GM18870 (cell line): ENCODE measurements around the gene LCOR.

ENCODE experiments used
- ATAC-seq: cut with Tn5 transposase; IDR thresholded peaks from one replicate; pipeline ENCODE4 v1.9.1; 2021; ENCODE audit warnings: moderate library complexity; ENCODE audit not compliant: unreplicated experiment

LCOR gene

DNA sequence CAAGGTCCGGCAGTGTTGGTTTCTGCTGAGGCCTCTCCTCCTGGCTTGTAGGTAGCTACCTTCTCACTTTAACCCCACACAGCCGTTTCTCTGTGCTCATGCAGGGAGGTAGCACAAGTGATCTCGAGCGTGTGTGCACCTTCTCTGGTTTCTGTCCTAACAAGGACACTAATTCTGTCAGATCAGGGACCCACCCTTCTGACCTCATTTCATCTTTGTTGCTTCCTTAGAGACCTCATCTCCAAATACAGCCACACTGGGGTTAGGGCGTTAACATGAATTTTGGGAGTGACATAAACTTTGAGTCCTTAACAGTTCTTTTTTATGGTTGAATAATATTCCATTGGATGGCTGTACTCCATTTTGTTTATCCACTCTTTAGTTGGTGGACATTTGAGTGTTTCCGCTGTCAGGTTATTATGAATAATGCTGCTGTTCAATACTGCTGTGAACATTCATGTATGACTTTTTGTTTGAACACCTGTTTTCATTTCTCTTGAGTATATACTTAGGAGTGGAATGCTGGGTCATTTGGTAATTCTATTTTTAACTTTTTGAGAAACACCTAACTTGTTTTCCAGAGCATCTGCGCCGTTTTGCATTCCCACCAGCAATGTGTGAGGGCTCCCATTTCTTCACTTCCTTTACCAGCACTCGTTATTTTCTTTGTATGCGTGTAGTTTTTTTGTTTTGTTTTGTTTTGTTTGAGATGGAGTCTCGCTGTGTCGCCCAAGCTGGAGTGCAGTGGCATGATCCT lies 57.5 kb downstream of the LCOR start:
- no peak for ATAC-seq

DNA sequence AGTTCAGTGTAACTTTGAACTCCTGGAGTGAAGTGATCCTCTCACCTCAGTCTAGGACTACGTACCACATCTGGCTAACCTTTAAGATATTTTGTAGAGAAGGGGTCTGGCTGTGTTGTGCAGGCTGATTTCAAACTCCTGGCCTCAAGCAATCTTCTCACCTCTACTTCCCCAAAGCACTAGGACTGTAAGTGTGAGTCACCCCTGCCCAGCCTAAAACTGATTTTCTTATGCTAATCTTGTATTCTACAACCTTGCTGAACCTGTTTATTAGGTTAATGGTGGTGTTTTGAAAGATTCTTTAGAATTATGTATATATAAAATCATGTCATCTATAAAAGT lies 58.0 kb downstream of the LCOR start:
- ATAC-seq: no peak

DNA sequence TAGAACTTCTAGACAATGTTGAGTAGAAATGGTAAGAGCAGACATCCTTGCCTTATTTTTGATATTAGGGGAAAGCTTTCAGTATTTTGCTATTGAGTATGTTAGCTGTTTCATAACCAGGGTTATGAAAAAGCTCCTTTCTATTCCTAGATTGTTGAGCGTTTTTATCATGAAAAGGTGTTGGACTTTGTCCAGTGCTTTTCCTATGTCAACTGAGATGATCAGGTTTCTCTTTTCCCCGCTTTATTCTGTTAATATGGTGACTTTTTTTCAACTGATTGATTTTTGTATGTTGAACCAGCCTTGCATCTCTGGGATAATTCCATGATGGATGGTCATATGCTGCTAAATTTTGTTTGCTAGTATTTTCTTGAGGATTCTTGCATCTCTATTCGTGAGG lies 58.5 kb downstream of the LCOR start:
- no peak for ATAC-seq

DNA sequence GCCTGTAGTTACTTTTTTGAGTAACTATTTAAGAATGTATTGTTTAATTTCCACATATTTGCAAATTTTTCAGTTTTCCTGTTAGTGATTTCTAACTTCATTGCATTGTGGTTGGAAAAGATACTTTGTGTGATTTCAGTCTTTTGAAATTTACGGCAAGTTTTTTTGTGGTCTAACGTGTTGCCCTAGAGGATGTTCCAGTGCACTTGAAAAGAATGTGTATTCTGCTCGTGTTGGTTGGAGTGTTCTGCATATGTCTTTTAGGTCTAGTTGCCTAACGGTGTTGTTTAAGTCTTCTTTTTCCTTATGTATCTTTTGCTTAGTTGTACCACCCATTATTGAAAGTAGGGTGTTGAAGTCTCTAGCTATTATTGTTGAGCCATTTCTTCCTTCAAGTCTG lies 59.7 kb downstream of the LCOR start:
- no peak for ATAC-seq

DNA sequence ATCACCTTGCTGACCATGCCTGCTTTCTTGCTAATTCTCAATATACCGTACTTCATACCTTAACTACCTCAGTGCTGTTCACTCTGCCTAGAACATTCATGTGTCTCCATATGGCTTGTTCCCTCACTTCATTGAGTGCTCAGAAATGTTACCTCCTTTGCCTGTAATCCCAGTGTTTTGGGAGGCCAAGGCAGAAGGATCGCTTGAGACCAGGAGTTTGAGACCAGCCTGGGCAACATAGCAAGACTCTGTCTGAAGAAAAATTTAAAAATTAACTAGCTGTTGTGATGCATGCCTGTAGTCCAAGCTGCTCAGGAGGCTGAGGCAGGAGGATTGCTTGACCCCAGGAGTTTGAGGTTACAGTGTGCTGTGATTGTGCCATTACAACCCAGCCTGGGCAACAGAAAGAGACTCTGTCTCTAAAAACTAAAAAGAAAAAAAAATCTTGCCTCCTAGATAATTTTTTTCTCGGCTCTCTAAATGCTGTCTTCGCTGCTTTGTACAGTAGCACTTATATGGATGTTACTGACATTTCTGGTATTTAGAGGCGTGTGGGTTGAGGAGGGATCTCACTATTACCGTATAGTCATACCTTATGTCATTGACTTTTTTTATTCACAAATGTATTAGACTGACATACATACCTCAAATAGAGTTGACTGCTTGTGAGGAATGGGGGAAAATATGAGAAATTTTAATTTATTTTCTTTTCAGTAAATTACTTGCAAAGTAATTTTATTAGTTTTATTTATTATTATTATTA lies 63.7 kb downstream of the LCOR start:
- ATAC-seq: no peak

DNA sequence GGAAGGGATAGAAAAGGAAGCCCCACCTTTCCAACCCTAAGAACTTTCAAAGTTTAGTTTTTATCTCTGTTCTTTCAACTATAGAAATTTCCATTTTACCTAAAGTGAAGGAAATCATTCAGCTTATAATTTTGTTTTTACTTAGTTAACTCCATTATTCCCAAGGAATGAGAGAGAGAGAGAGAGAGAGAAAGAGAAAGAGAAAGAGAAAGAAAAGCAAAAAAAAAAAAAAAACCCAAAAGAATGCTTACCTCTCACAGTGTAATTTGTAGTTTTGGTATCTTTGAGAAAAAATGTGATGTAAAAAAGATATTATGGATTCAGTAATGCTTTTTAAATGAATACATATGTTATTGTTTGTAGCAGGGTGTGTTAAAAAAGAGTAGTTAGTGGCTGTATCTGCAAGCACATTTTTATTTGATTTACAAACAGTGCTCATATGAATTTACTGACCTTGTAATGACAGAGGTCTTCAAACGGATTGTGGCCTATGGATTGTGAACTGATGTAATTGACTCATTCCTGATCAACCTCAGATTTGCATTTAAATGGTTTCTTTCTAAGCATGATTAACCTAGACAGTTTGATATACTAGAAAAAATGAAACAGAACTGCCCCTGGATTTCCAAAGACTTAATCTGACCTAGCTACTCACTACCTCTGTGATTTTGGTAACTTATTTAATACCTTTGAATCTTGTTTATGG lies 64.9 kb downstream of the LCOR start:
- ATAC-seq: no peak

DNA sequence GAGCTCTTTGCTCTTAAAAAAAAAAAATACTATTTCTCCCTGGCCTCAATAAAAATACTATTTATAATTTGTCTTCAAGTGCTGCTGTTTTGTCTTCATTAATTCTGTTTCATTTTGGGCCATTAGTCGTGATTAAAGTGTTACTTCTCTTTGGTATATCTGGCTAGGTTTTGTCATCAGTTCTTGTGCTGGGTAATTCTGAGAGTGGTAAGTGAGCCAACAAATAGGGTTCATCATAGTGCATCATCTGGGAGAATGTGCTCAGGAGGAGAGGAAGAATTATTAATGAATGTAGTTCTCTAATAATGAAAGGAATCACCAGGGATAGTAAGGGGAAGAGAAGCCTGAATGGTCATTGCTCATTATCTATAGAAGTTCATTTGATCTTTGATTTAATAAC lies 70.0 kb downstream of the LCOR start:
- no peak for ATAC-seq

DNA sequence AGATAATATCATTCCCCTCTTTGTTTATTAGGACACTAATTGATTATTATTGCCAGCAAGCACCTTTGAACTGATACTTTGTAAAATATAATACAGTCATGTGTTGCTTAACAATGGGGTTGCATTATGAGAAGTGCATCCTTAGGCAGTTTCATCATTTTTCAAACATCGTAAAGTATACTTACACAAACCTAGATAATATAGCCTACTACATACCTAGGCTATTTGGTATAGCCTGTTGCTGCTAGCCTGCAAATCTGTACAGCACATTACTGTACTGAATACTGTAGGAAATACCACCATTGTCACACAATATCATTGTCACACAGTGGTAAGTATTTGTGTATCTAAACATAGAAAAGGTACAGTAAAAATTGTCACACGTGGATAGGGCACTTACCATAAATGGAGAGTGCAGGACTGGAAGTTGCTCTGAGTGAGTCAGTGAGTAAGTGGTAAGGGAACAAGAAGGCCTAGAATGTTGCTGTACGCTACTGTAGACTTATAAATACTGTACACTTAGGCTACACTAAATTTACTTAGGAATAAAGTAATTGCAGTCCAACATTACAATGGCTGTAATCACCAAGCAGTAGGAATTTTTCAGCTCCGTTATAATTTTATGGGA lies 70.7 kb downstream of the LCOR start:
- ATAC-seq: no peak

DNA sequence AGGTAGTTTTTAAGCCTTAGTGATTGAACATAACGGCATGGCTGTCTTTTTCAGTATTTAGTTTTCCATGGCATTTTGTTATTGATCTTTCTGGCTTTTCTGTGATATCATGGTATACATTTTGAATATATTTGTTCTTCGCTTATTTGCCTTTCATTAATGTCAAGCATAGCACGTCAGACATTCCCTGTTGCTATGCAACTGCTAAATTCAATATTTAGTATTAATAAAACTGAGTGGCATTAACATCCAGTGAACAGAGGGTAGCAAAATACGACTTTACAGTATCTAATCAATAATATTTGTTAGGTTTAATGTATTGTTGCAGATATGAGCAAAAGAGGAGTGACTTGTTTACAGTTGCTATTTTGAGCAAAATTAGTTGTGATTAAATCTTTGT lies 72.5 kb downstream of the LCOR start:
- ATAC-seq: no peak

DNA sequence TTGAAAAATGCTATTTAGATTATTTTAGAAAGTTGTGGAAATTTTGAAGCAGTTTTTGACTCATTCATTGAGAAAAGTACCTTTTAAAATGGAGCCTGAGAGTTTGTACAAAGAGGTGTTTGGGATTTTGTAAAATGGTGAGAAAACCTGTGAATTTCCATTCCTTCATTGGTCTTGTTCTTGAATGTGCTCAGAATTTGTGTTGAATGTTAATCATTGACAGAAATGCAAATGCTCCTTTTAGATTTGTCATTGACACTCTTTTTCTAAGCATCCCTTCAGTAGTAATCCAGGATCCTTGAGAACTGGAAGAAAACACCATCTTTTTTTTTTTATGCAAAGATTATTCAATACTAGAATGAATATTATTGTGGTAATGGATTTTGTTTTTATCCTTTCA lies 74.8 kb downstream of the LCOR start:
- ATAC-seq: no peak

DNA sequence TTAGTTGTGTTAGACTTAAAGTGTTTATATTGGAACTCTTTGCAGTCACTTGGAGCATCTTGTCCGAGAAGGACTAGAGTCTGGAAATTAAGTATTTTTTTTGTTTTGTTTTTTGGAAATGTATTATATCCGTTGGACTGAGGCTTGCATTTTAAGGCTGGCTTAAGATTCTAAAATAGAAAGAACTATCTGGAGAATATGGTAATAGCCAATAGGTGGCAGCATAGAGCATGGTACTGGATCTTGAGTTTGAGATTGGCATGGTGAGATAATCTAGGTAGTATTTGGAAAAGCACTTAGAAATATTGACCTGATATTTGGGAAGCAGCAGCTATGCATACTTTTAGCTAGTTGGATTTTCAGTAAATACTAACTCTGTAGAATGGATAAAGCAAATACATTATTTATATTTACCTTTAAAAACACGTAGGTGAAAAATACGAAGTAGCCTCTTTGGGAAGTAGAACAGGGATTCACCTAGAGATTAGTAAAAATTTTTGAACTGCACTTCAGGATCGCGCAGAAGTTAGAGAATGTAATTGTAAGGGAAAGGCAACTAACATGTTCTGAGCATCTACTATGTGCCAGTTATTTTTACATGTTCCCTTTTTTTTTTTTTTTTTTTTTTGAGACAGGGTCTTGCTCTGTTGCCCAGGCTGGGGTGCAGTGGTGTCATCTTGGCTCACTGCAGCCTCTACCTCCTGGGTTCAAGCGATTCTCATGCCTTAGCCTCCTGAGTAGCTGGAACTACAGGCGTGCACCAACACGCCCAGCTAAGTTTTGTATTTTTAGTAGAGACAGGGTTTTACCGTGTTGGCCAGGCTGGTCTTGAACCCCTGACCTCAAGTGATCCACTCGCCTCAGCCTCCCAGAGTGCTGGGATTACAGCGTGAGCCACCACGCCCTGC lies 78.6 kb downstream of the LCOR start:
- no peak for ATAC-seq

DNA sequence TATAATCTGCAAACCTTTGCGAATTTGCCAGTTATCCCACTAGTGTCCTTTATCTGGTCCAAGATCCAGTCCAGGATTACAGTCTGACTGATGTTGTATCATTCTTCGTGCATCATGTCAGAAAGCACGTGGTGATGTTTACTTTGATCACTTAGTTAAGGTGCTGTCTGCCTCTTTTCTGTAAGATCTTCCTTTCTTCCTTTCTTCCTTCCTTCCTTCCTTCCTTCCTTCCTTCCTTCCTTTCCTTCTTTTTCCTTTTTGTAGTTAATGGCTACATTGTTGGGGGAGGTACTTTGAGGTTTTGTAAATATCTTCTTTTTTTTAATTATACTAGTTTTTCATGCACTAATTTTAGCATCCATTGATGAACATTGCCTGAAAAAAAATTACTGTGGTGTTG lies 80.3 kb downstream of the LCOR start:
- ATAC-seq: no peak

DNA sequence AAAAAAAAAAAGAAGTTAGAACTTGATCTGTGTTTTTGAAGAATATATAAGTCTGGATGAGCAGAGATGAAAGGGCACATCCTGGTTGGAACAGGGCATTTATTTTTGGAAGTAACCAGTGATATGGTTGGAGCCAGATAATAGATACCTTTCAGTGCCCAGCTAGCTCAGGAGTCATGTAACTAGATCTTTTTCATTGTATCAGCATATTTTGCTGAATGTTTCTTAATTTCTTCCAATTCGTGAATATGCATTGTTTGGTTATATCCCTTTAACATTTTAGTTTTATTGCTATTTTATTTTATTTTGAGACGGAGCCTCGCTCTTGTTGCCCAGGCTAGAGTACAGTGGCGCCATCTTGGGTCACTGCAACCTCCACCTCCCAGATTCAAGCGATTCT lies 81.8 kb downstream of the LCOR start:
- ATAC-seq: no peak

DNA sequence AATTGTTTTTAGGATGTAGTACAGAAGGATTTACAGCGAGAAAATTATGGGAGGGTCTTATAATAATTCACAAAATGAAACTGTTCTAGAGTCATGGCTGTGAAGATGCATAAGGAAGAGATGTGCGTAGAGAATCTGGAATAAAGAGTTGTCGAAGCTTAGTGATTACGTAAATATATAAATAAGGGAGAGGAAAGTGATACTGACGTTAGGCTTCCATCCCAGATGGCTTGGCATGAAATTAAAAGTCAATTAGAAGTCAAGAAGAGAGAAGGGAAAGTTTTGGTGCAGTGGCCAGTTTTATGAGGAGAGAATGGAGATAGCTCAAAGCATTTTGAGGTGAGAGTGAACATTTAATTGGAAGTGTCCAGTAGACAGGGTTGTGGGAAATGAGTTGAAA lies 85.5 kb downstream of the LCOR start:
- ATAC-seq: no peak

DNA sequence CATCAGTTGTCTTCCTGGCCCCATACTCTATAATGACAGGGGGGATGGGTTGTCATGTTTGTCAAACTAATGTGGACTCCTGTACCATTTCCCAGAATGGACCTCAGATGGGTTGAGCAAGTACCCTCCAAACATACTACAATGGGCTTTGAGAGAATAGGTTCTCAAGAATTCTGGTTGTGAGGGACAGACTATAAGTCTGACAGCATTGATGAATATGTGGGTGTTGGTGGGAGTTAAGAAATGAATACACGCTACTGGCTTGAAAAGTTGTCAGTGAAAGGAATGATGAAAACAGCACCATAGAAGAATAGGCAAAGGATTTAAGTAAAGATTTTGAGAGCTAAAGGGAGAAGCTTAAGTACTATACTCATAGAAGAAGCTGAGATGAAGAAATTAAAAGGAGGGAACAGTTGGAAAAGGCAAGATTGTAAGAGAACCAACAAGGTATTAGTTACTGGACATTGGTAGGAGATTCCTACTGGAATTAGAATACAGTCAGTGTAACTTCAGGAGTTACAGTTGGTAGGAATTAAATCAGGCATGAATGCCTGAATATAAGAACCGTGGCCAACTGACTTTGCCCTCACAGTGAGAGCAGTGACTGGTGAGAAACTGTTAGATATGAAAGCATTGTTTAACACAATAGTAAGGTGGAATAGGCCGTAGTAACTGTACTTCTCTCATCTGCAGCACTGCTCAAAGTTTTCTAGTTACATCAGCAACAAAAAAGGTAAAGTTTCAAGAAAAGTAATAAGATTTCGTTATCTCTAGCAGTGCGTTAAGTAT lies 86.3 kb downstream of the LCOR start:
- ATAC-seq: no peak

DNA sequence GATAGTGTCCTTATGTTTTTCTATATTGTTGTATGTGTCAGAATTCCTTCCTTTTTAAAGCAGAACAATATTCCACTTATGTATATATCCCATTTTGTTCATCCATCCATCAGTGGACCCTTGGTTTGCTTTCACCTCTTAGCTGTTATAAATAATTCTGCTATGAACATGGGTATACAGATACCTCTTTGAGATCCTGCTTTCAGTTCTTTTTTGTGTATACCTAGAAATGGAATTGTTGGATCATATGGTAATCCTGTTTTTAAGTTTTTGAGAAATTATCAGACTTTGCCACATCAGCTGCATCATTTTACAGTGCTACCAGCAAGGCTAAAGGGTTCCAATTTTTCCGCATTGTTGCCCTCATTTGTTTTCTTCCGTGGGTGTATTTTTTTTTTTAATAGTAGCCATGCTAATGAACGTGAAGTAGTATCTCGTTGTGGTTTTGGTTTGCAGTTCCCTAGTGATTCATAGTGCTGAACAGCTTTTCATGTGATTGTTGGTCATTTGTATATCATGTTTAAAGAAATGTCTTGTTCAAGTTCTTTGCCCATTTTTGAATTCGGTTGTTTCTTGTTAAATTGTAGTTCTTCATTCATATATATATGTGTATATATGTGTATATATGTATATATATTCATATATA lies 87.8 kb downstream of the LCOR start:
- ATAC-seq: no peak

DNA sequence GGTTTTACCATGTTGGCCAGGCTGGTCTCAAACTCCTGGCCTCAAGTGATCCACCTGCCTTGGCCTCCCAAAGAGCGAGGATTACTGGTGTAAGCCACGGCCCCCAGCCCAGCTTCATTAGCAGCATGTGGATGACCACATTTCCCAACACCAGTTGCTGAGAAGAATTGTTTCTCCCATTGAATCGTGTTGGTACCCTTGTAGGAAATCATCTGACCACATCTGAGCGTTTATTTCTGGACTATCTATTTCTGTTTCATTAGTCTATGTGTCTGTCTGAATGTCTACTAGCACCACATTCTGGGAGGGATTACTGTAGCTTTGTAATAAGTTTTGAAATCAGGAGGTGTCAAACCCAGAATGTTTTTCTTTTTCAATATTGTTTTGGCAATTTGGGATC lies 89.6 kb downstream of the LCOR start:
- ATAC-seq: no peak

DNA sequence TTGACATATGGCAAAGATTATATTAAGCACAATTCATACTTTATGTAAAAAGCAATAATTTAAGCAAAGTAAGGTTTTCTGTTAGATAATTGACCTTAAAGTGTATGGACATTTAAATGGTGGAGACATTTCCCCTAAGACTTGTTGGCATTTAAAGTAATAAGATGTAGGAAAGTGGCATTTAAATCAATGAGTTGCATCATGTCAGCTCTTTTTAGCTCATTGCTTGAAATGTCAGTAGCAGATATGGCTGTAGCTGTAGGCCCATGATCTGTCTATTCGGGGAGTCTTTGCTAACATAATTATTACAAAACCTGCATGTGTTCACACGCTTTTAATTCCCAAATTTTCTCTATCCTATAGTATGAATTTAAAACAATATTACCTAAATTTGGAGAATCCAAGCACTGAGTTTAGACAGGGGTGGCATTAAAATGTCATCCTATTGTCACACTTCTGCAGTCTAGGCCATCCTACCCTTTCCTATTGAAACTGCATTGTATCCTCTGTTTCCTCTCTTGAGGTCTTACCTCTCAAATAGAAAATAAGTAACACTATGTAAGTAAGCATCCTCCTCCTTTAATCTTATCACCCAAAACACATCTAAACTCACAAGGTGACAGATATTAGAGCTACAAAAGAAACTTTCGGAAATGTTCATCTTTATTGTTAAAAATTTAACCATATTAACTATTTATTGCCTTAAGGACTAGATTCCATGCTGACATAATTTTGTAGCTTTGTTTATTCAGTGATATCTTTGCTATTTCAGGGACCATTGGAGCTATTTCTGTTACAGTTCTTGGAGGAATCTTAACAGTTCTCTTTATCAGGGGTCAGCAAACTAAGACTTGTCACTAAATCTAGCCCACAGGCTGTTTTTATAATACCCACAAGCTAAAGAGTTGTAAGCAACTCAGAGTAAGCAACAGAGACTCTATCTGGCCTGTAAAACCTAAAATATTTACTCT lies 91.2 kb downstream of the LCOR start:
- no peak for ATAC-seq
